HepG2 (cell line): ENCODE results near the gene CFH. TPM values are rescaled to one million over a fixed set of nuclear protein-coding genes. Genes with fewer than 3 reads are reported as not detected.
"Not testable (repeated sequence)": the region's sequence is repeated elsewhere in the genome, so short reads cannot be mapped to it uniquely, and the experiment has no call there.

Experiments
- ATAC-seq: fragments of 200-7000 bp; cut with Tn5 transposase; 3 replicates; pipeline ENCODE4 v1.9.1; 2020; ENCODE audit warnings: mild to moderate bottlenecking, moderate library complexity
- BruUV-seq: library from RNA; stranded (reverse); fragments of 400-500 nt; replicated peaks from 2 replicates; lab custom pipeline; 2021; lab: Mats Ljungman, UMichigan
- CTCF ChIA-PET: fragments of 300-600 bp; formaldehyde crosslinking; extraction: SDS; loops from one replicate; lab custom pipeline; 2021; ENCODE audit warnings: low total read pairs, inconsistent platforms, low intra/inter-chr PET ratio; lab: Yijun Ruan, JAX
- POLR2A ChIA-PET: fragments of 350-600 bp; sonication (Branson Sonifier 250); formaldehyde crosslinking; loops from one replicate; lab custom pipeline; 2020; ENCODE audit warnings: antibody characterized with exemption, inconsistent platforms; lab: Yijun Ruan, JAX
- DNase-seq: peaks from one replicate; pipeline ENCODE4 v3.0.0-alpha.2; 2015; ENCODE audit warnings: low spot score
- FAIRE-seq: peaks from 3 replicates; lab custom pipeline; 2011; peaks lifted over from hg19 to GRCh38; lab: Jason Lieb, UNC
- H2AFZ ChIP-seq: one replicate; pipeline ENCODE4 v1.6.1; 2011; ENCODE audit warnings: low read length, inconsistent platforms
- H3K27ac ChIP-seq: fragments of 300-600 bp; 3 replicates; pipeline ENCODE4 v1.8.0; 2011; ENCODE audit warnings: mixed run types, mild to moderate bottlenecking, mixed read lengths, low read length, inconsistent platforms; ENCODE audit not compliant: insufficient read depth; ENCODE audit errors: extremely low read length
- H3K27me3 ChIP-seq, 2 experiments: fragments of 200-600 bp in 1 of 2; 2 replicates in 1 of 2; 3 replicates in 1 of 2; pipeline versions ENCODE4 v1.6.0 to v1.8.0; 2011; ENCODE audit warnings: low read length in 2 of 2, mild to moderate bottlenecking in 2 of 2, moderate library complexity in 2 of 2, inconsistent platforms in 1 of 2; ENCODE audit not compliant: insufficient read depth in 2 of 2, control insufficient read depth in 1 of 2
- H3K36me3 ChIP-seq, 2 experiments: fragments of 200-600 bp in 1 of 2; replicated peaks in 1 of 2; 2 replicates in 1 of 2; 3 replicates in 1 of 2; pipeline versions ENCODE4 v1.5.1 to v1.8.0; 2011; ENCODE audit warnings: low read length in 2 of 2, inconsistent platforms in 1 of 2; ENCODE audit not compliant: insufficient read depth in 2 of 2, control insufficient read depth in 1 of 2
- H3K4me1 ChIP-seq: 2 replicates; pipeline ENCODE4 v1.5.1; 2012; ENCODE audit warnings: low read length, inconsistent platforms; ENCODE audit not compliant: insufficient read depth
- H3K4me2 ChIP-seq: 2 replicates; pipeline ENCODE4 v1.6.0; 2011; ENCODE audit warnings: low read depth, low read length, inconsistent platforms
- H3K4me3 ChIP-seq, 3 experiments: fragments of 200-600 bp in 1 of 3; sonication (generic), shearing (Covaris generic) in 1 of 3; replicated peaks in 1 of 3; 2 replicates each; pipeline ENCODE4 v1.5.1; 2011 to 2016; ENCODE audit warnings: low read length in 3 of 3, inconsistent platforms in 2 of 3, low read depth in 2 of 3, mild to moderate bottlenecking in 2 of 3, control low read depth in 1 of 3, mixed read lengths in 1 of 3; ENCODE audit not compliant: insufficient read depth in 1 of 3
- H3K79me2 ChIP-seq: one replicate; pipeline ENCODE4 v1.6.1; 2011; ENCODE audit warnings: low read length, inconsistent platforms; ENCODE audit not compliant: insufficient read depth
- H3K9ac ChIP-seq: 2 replicates; pipeline ENCODE4 v1.6.0; 2011; ENCODE audit warnings: mild to moderate bottlenecking, low read depth, low read length, inconsistent platforms; ENCODE audit not compliant: insufficient read depth
- H3K9me3 ChIP-seq: 2 replicates; pipeline ENCODE4 v1.5.1; 2012; ENCODE audit warnings: mild to moderate bottlenecking, low read length
- H4K20me1 ChIP-seq: 2 replicates; pipeline ENCODE4 v1.6.0; 2011; ENCODE audit warnings: inconsistent platforms, mild to moderate bottlenecking, low read length, moderate library complexity; ENCODE audit not compliant: insufficient read depth
- CHCHD3 ChIP-seq: sonication (generic); formaldehyde crosslinking; IDR thresholded peaks from 2 replicates; pipeline ENCODE4 v1.8.0; 2022; ENCODE audit warnings: mild to moderate bottlenecking, missing genetic modification reagents, moderate library complexity
- ZNF230 ChIP-seq: sonication (generic); formaldehyde crosslinking; IDR thresholded peaks from 2 replicates; pipeline ENCODE4 v1.4.0; 2020; ENCODE audit warnings: mild to moderate bottlenecking, missing genetic modification reagents
- WGBS: methylation state at CpG from one replicate; pipeline ENCODE4 v1.1.6; 2017; ENCODE audit warnings: low lambda C conversion rate; 5-methylcytosine and 5-hydroxymethylcytosine counted together
- in situ Hi-C: cut with HindIII; loops from 2 replicates; pipeline ENCODE4 v1.10.0; 2017; ENCODE audit warnings: low pct_unique_long_range_greater_than_20kb; ENCODE audit not compliant: extremely low pct_ligation_motif_present
- intact Hi-C: fragments of 100-400 bp; cut with micrococcal nuclease; formaldehyde crosslinking; loops from one replicate; pipeline ENCODE4 v1.10.0; 2022; ENCODE audit not compliant: unreplicated experiment
- polyA plus RNA-seq, 8 experiments: library from polyadenylated mRNA; depleted of rRNA in 3 of 8; stranded (reverse) in 7 of 8; unstranded in 1 of 8; fragments of >200 nt; fragmentation: Illumina TruSeq in 4 of 8; extraction: Trizol in 4 of 8; gene quantifications; 2 replicates each; pipeline versions ENCODE4 v1.2.1 to v1.2.3, GENCODE V29; 2011 to 2016; ENCODE audit warnings: low read depth in 4 of 8, missing spikeins in 1 of 8, mixed read lengths in 1 of 8; ENCODE audit not compliant: insufficient read depth in 1 of 8
- total RNA-seq, 5 experiments: library from RNA; depleted of rRNA; stranded (reverse); fragments of >200 nt; fragmentation: Illumina TruSeq; extraction: Trizol; gene quantifications; 2 replicates each; pipeline ENCODE4 v1.2.3, GENCODE V29; 2016; ENCODE audit warnings: low read depth in 1 of 5

CFH gene
- total and polyA plus RNA-seq, 2 of the 13 experiments (the other 11 are each of a cell fraction or from before 2014, with no cell fraction given), result not detected

GRCh38 chr1:196779093-196779492, 127.2 kb downstream of the CFH start (continued):
- no peak for TF ChIP-seq ZNF230 (CRISPR knock-in tag)
- no peak for TF ChIP-seq CHCHD3 (CRISPR knock-in tag)
- TF ChIP-seq, all 625 proteins: peak for 0

DNA sequence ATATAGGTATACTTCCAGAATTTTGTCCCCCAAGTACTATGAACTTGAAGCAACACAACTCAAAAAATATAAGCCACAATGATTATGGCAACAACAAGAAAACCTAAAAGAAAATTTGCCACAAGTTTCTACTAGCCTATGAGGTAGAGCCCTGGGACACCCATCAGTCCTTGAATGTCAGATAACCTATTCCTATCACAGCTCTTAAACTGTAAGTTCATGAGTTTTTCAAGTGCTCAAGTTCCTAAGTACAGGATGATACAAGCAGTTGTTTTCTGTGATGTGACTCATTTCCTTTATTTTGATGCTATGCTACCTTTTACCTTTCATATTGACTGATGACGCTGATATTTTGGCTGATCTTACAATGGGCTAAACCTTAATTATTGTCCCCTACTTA, 139.4 kb downstream of the CFH start:
- H4K20me1 ChIP-seq, POLR2A ChIA-PET, H3K79me2 ChIP-seq, ATAC-seq, H3K27me3 ChIP-seq, H2AFZ ChIP-seq, H3K4me1 ChIP-seq, CTCF ChIA-PET, H3K27ac ChIP-seq, H3K4me2 ChIP-seq, H3K9me3 ChIP-seq, FAIRE-seq, H3K4me3 ChIP-seq, DNase-seq, intact Hi-C loops, BruUV-seq, in situ Hi-C loops, H3K36me3 ChIP-seq, H3K9ac ChIP-seq: not testable (repeated sequence)
- WGBS, result no CpG with 5 or more reads among the region's 1 CpG

GRCh38 chr1:196794103-196794502, 142.3 kb downstream of the CFH start:
- H3K27me3 ChIP-seq, DNase-seq, H3K4me1 ChIP-seq, H3K9ac ChIP-seq, intact Hi-C loops, H3K4me2 ChIP-seq, in situ Hi-C loops, H3K36me3 ChIP-seq, H3K4me3 ChIP-seq, H2AFZ ChIP-seq, POLR2A ChIA-PET, H3K9me3 ChIP-seq, H3K27ac ChIP-seq, ATAC-seq, H4K20me1 ChIP-seq, CTCF ChIA-PET, FAIRE-seq, BruUV-seq, H3K79me2 ChIP-seq: not testable (repeated sequence)
- WGBS, result 0% methylated on average over 1 of the region's 4 CpGs

Other genes with a start within 250 kb of the CFH start
- gene KCNT2, start 43.6 kb upstream of the CFH start, total RNA-seq (2016; rRNA removed; fragmentation: Illumina TruSeq; extraction: Trizol), result not detected in 2 replicates
- not detected in 2 replicates for gene KCNT2, start 43.6 kb upstream of the CFH start, polyA plus RNA-seq (2011; rRNA removed)
- gene CFHR3, start 122.8 kb downstream of the CFH start, total RNA-seq (2016; rRNA removed; fragmentation: Illumina TruSeq; extraction: Trizol), result not detected in 2 replicates
- not detected in 2 replicates for gene CFHR3, start 122.8 kb downstream of the CFH start, polyA plus RNA-seq (2011; rRNA removed)
- gene CFHR1, start 167.7 kb downstream of the CFH start, total RNA-seq (2016; rRNA removed; fragmentation: Illumina TruSeq; extraction: Trizol), result not detected in 2 replicates
- gene CFHR1, start 167.7 kb downstream of the CFH start, polyA plus RNA-seq (2011; rRNA removed), result not detected in 2 replicates
- gene CFHR4, start 236.0 kb downstream of the CFH start, total RNA-seq (2016; rRNA removed; fragmentation: Illumina TruSeq; extraction: Trizol), result not detected in 2 replicates
- gene CFHR4, start 236.0 kb downstream of the CFH start, polyA plus RNA-seq (2011; rRNA removed), result not detected in 2 replicates